Right cardiac atrium (tissue), 5 donors: ENCODE results near the gene AGAP1. TPM values are rescaled to one million over a fixed set of nuclear protein-coding genes. Genes with fewer than 3 reads are reported as not detected.

Experiments used
- ATAC-seq, 2 donors: fragments of 200-7000 bp; cut with Tn5 transposase; one replicate each; pipeline versions ENCODE4 v1.8.0 to v1.9.1; 2020; ENCODE audit warnings: moderate library complexity in 2 of 2, mild to moderate bottlenecking in 1 of 2
- DNase-seq, 3 donors: peaks; one replicate each; pipeline ENCODE4 v3.0.0-alpha.2; 2020
- H3K27ac ChIP-seq: one replicate; pipeline ENCODE4 v1.5.1; 2013; ENCODE audit warnings: mild to moderate bottlenecking, low read length, control low read depth, moderate library complexity
- H3K27me3 ChIP-seq: one replicate; pipeline ENCODE4 v1.6.1; 2013; ENCODE audit not compliant: control insufficient read depth, insufficient read depth
- H3K4me1 ChIP-seq: one replicate; pipeline ENCODE4 v1.6.1; 2013; ENCODE audit warnings: low read length; ENCODE audit not compliant: control insufficient read depth, insufficient read depth
- H3K4me3 ChIP-seq: one replicate; pipeline ENCODE4 v1.5.1; 2013; ENCODE audit warnings: low read length, control low read depth
- H3K9me3 ChIP-seq: one replicate; pipeline ENCODE4 v1.6.1; 2013; ENCODE audit warnings: low read length; ENCODE audit not compliant: control insufficient read depth
- WGBS: extraction: QIAGEN DNeasy Blood & Tissue Kit; methylation state at CpG from one replicate; pipeline ENCODE4 v1.1.7; 2013; 5-methylcytosine and 5-hydroxymethylcytosine counted together
- intact Hi-C, 4 donors: fragments of 100-400 bp; cut with DNase I; formaldehyde crosslinking; loops; one replicate each; pipeline versions ENCODE4 v1.11.0 to v1.14.0; 2022 to 2023
- polyA plus RNA-seq: library from polyadenylated mRNA; stranded (reverse); fragments of 200-250 nt; gene quantifications from one replicate; pipeline ENCODE4 v1.2.3, GENCODE V29; 2013
- total RNA-seq, 4 donors: library from RNA; stranded (reverse); fragmentation: NEBNext Ultra II Directional; extraction: Animal tissue kit (Norgen Biotek cat#: 25700); gene quantifications; one replicate each; pipeline ENCODE4 v1.2.1, GENCODE V29; 2021
- donor health status: healthy with polysubstance abuse.
- donor health status: DM: no; HTN: yes; CAD: no.
- donor health status: DM: no; HTN: no; CAD: no.
- donor health status: DM: no; HTN: yes; CAD: no; lungs with severe emphysema.
- donor health status: DM: yes; HTN: yes; CAD: no.

Gene AGAP1
- total and polyA plus RNA-seq, 5 donors: 10.5 to 25.3 (median 22.6) TPM

- intact Hi-C loops: no loop called here
- no peaks in the 10 kb centered on the region for H3K9me3 ChIP-seq
- no peaks in the 10 kb centered on the region for H3K27me3 ChIP-seq
- DNase-seq (peak in 1 of 3 donors; percentile 18), ATAC-seq (no peak)
- peaks cover 2% of the 10 kb centered on the region for H3K4me1 ChIP-seq
- no peak overlapping the region for H3K27ac ChIP-seq
- WGBS: 94% methylated on average over 11 of the region's 11 CpGs
- no peak overlapping the region for H3K4me3 ChIP-seq
Observed at GRCh38 chr2:235541838-235542549, 48.2 kb downstream of the AGAP1 start.

- Histone ChIP-seq H3K27me3 (no peaks in the 10 kb centered on the region), H3K4me3 (no peak overlapping the region), H3K9me3 (no peaks in the 10 kb centered on the region), H3K4me1 (peaks cover 2% of the 10 kb centered on the region), H3K27ac (no peak overlapping the region)
- ATAC-seq (no peak), DNase-seq (no peak)
- intact Hi-C loops: no loop called here
- 64% methylated on average over 10 of the region's 10 CpGs for whole genome bisulfite sequencing
Observed at GRCh38 chr2:235542733-235543127, 48.9 kb downstream of the AGAP1 start.

DNA sequence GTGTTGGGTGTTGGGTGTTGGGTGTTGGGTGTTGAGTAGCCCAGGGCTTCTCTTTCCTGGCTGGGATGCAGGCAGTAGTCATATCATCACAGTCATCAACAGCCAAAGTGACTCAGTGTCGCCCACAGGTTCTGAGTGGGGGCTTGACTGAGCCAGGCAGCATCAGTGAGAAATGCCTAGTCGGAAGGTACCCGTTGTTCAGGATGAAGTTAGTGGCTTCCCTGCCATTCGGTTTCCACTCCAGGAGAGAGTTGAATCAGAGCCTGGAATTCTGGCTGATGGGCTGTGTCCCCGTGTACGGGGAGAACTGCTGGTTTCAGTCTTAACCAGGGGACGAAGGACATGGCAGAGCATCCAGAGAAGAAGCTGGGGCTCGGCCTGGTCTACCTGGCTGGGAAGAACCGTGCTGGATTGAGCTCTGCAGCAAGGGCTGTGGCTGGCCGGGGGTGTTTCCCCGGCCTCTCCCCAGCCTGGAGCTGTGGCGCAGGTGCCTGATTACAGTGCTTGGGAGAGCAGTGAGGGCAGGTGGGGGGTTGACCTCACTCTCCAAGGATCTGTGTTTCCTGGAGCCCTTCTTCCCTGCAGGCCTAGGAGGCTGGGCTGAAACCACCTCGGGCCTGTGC is 49.4 kb downstream of the AGAP1 start:
- Histone ChIP-seq H3K4me1 (peaks cover 2% of the 10 kb centered on the region), H3K9me3 (no peaks in the 10 kb centered on the region), H3K4me3 (no peak overlapping the region), H3K27ac (no peak overlapping the region), H3K27me3 (no peaks in the 10 kb centered on the region)
- intact Hi-C loops: no loop called here
- 85% methylated on average over 13 of the region's 13 CpGs for WGBS
- DNase-seq (peak in 1 of 3 donors; percentile 17), ATAC-seq (no peak)

GRCh38 chr2:235543851-235544688 is 50.2 kb downstream of the AGAP1 start:
- intact Hi-C loops: no loop called here
- peak in 1 of 3 donors; percentile 20 for DNase-seq

DNA sequence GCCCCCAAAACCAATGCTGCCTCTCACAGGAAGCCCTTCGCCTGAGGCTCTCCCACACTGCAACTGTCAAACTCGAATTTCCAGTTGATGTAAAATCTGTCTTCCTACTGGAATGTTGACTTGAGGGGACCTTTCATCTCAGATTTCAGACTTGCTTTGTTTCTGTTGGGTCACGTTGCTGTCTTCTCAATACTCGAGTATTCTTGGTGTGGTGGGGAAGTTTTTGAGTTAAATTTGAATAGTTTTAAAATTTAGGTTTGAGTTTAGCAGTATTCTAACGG is 50.8 kb downstream of the AGAP1 start:
- H3K9me3 ChIP-seq: no peaks in the 10 kb centered on the region
- H3K4me1 ChIP-seq: peaks cover 2% of the 10 kb centered on the region
- intact Hi-C loops: no loop called here
- ATAC-seq: no peak
- H3K27me3 ChIP-seq: no peaks in the 10 kb centered on the region
- 87% methylated on average over 5 of the region's 5 CpGs for WGBS
- DNase-seq: no peak
- H3K27ac ChIP-seq: no peak overlapping the region
- no peak overlapping the region for H3K4me3 ChIP-seq

More at GRCh38 chr2:235543851-235544688, 50.2 kb downstream of the AGAP1 start:
- no peak overlapping the region for H3K4me3 ChIP-seq
- no peak overlapping the region for H3K27ac ChIP-seq
- no peaks in the 10 kb centered on the region for H3K9me3 ChIP-seq
- ATAC-seq: no peak
- WGBS: 95% methylated on average over 25 of the region's 25 CpGs
- peaks cover 2% of the 10 kb centered on the region for H3K4me1 ChIP-seq
- no peaks in the 10 kb centered on the region for H3K27me3 ChIP-seq

DNA sequence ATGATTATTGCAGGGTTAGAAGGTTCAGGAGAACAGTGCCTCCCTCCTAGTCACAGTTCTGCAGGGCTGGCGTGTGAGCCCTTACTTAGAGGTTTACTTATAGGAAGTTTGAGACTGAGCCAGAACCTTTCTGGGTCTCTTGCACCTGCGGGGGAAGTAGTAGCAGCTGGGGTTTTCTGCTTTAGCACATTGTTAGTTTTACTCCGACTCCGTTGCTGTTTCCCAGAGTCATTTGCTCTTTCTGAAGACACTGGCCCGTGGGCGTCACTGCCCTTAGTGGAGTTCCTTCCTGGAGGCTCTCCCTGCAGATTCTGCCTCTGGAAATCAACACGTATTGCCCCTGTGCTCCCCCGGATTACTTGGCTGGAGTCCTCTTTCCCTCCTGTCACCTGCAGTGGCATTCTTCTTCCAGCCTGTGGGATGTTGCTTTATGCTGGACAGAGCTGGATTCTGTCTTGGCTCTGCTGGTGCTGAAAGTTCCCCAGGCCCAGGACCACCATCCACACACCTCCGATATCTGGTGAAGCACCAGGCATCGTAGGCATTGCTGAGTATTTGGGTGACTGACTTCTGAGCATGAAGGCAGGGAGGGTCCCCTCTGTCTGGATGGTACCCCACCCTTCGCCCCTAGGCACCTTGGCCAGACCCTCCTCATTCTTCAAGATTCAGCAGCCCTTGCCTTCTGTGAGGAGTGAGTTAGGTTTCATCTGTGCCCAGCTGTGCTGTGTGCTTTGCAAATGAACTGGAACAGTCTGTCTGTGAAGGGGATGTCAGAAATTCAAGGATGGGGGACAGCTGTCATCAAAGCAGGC is 51.7 kb downstream of the AGAP1 start:
- Histone ChIP-seq H3K4me3 (no peak overlapping the region), H3K27ac (no peak overlapping the region), H3K9me3 (no peaks in the 10 kb centered on the region), H3K27me3 (no peaks in the 10 kb centered on the region), H3K4me1 (peaks cover 2% of the 10 kb centered on the region)
- intact Hi-C loops: no loop called here
- peak in 1 of 3 donors; percentile 39 for DNase-seq
- no peak for ATAC-seq
- WGBS: 63% methylated on average over 11 of the region's 11 CpGs

DNA sequence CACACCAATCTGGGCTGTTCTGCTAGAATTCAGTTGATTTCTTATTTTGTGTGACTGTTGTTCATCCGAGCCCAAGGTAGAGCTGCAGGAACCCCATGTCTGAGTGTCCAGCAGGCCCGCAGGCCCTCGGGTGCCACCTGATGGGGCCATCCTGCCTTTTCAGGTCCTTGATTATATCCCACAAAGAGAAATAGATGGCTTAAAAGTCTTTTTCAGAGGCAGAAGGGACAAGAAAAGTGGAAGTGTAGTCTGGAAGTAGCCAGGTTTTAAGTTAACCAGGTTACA is 52.2 kb downstream of the AGAP1 start:
- ATAC-seq (no peak), DNase-seq (peak in 1 of 3 donors; percentile 24)
- Histone ChIP-seq H3K27me3 (no peaks in the 10 kb centered on the region), H3K4me3 (no peak overlapping the region), H3K4me1 (peaks cover 2% of the 10 kb centered on the region), H3K27ac (no peak overlapping the region), H3K9me3 (no peaks in the 10 kb centered on the region)
- WGBS: 89% methylated on average over 3 of the region's 3 CpGs
- intact Hi-C loops: no loop called here

- H3K9me3 ChIP-seq: no peaks in the 10 kb centered on the region
- ATAC-seq (no peak), DNase-seq (peak in 1 of 3 donors; percentile 11)
- no peak overlapping the region for H3K4me3 ChIP-seq
- no peak overlapping the region for H3K27ac ChIP-seq
- peaks cover 2% of the 10 kb centered on the region for H3K4me1 ChIP-seq
- H3K27me3 ChIP-seq: no peaks in the 10 kb centered on the region
- intact Hi-C loops: no loop called here
- WGBS: 90% methylated on average over 9 of the region's 9 CpGs
Observed at GRCh38 chr2:235546436-235546835, 52.6 kb downstream of the AGAP1 start.

DNA sequence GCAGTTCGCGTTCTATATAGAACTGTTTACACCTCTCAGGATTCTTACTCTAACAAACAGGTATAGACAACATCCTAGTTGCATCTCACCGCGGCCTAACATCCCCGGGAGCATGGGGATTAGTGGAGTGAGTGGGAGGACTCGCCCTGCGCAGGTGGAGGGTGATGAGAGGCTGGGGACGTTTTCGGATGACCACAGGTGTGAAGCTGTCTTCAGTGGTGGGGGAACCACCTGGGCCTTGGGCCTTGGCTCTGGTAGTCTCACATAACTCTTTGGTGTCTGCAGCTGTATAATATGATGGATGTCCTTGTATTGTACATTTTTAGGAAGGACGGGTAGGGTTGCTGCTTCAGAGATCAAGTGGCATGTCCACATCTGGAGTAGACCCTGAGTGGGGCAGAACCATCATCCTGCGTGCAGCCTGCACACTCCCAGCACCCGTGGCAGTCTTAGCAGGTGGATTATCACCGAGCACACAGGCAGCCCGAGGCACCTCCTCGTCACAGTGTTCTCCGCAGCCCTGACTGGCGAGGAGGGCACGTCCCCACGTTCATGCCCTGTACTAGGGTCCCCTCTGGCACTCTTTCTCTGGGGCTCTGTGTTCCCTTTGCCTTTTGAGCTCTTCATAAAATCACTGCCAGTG is 56.0 kb downstream of the AGAP1 start:
- no peak overlapping the region for H3K27ac ChIP-seq
- no peaks in the 10 kb centered on the region for H3K27me3 ChIP-seq
- DNase-seq (peak in 1 of 3 donors; percentile 22), ATAC-seq (no peak)
- whole genome bisulfite sequencing: 95% methylated on average over 19 of the region's 19 CpGs
- intact Hi-C loops: no loop called here
- peaks cover 4% of the 10 kb centered on the region for H3K4me1 ChIP-seq
- no peak overlapping the region for H3K4me3 ChIP-seq
- H3K9me3 ChIP-seq: no peaks in the 10 kb centered on the region

DNA sequence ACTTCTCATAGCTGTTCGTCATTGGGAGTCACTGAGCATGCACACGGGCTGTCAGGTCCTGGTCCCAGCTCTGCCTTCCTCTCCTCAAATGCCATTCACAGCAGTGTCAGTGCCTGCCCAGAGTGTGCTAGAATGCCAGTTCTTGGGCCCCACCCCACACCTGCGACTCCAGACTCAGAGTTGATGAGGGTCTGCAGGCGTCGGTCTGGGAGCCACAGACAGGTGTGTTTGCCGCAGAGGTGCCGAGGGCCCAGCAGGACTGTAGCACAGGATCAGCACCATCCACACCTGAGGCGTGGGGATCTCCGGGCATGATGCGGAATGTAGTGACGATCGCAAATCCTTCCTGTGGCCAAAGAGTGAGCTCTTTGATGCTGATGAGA is 56.5 kb downstream of the AGAP1 start:
- intact Hi-C loops: no loop called here
- Histone ChIP-seq H3K4me3 (no peak overlapping the region), H3K4me1 (peaks cover 6% of the 10 kb centered on the region), H3K27ac (no peak overlapping the region), H3K27me3 (no peaks in the 10 kb centered on the region), H3K9me3 (no peaks in the 10 kb centered on the region)
- 96% methylated on average over 12 of the region's 12 CpGs for WGBS
- ATAC-seq: no peak
- DNase-seq: peak in 1 of 3 donors; percentile 30
